Endothelial cell (in vitro differentiated cells): ENCODE data around the gene NAALADL2. TPM values are rescaled to one million over a fixed set of nuclear protein-coding genes. Genes with fewer than 3 reads are reported as not detected.
"Not testable (repeated sequence)": the region's sequence is repeated elsewhere in the genome, so short reads cannot be mapped to it uniquely, and the experiment has no call there.

Experiments used
- DNase-seq: peaks from one replicate; pipeline ENCODE4 v3.0.0; 2021; ENCODE audit warnings: low spot score
- H3K27ac Mint-ChIP-seq: one replicate; pipeline ENCODE4 v1.8.0; 2021; ENCODE audit warnings: mixed read lengths, inconsistent platforms; ENCODE audit not compliant: unreplicated experiment
- H3K27me3 Mint-ChIP-seq: one replicate; pipeline ENCODE4 v1.8.0; 2021; ENCODE audit warnings: mild to moderate bottlenecking, moderate library complexity, mixed read lengths, inconsistent platforms; ENCODE audit not compliant: unreplicated experiment
- H3K36me3 Mint-ChIP-seq: one replicate; pipeline ENCODE4 v1.8.0; 2021; ENCODE audit warnings: mild to moderate bottlenecking, low read depth, mixed read lengths, inconsistent platforms; ENCODE audit not compliant: unreplicated experiment
- H3K4me1 Mint-ChIP-seq: one replicate; pipeline ENCODE4 v1.8.0; 2021; ENCODE audit warnings: mild to moderate bottlenecking, mixed read lengths, inconsistent platforms; ENCODE audit not compliant: unreplicated experiment
- H3K4me3 Mint-ChIP-seq: one replicate; pipeline ENCODE4 v1.8.0; 2021; ENCODE audit warnings: mild to moderate bottlenecking, mixed read lengths, inconsistent platforms; ENCODE audit not compliant: unreplicated experiment
- H3K9me3 Mint-ChIP-seq: one replicate; pipeline ENCODE4 v1.8.0; 2021; ENCODE audit warnings: mixed read lengths, inconsistent platforms; ENCODE audit not compliant: unreplicated experiment
- total RNA-seq: library from RNA; stranded (reverse); fragmentation: NEBNext Ultra II Directional; extraction: Animal tissue kit (Norgen Biotek cat#: 25700); gene quantifications from one replicate; pipeline ENCODE4 v1.2.1, GENCODE V29; 2021; ENCODE audit not compliant: unreplicated experiment
- TF ChIP-seq, protein P1 (sequence below): fragments of 200-600 bp; sonication (generic); IDR thresholded peaks from one replicate; pipeline ENCODE4 v1.5.0; 2021; ENCODE audit warnings: antibody characterized with exemption; ENCODE audit not compliant: unreplicated experiment

NAALADL2 gene
- total RNA-seq, 1 donor from 2014 or later = 3.5 TPM

DNA sequence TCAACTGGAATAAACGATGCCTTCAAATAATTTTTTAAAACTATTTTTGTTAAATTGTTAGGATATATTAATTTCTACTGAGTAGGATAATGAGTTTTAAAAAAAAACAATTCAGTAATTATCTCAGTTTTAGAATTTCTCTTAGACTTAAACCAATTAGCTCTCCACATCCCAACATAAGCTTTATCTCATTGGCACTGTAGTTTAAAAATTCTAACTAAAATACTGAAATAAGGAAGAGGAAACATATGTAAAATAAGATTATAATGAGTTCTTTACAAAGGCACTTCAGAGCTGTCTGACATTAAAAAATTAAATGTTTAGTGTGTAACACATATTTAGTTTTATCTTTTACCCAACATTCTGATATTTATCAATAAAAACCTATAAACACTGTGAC, 558.3 kb downstream of the NAALADL2 start:
- no peak overlapping the region for H3K4me3 Mint-ChIP-seq
- peaks cover 2% of the 10 kb centered on the region for H3K4me1 Mint-ChIP-seq
- H3K9me3 Mint-ChIP-seq = no peaks in the 10 kb centered on the region
- DNase-seq = no peak
- TF ChIP-seq, protein P1, sequence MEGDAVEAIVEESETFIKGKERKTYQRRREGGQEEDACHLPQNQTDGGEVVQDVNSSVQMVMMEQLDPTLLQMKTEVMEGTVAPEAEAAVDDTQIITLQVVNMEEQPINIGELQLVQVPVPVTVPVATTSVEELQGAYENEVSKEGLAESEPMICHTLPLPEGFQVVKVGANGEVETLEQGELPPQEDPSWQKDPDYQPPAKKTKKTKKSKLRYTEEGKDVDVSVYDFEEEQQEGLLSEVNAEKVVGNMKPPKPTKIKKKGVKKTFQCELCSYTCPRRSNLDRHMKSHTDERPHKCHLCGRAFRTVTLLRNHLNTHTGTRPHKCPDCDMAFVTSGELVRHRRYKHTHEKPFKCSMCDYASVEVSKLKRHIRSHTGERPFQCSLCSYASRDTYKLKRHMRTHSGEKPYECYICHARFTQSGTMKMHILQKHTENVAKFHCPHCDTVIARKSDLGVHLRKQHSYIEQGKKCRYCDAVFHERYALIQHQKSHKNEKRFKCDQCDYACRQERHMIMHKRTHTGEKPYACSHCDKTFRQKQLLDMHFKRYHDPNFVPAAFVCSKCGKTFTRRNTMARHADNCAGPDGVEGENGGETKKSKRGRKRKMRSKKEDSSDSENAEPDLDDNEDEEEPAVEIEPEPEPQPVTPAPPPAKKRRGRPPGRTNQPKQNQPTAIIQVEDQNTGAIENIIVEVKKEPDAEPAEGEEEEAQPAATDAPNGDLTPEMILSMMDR = no peak
- H3K36me3 Mint-ChIP-seq = no peaks in the 10 kb centered on the region
- no peak overlapping the region for H3K27ac Mint-ChIP-seq
- no peaks in the 10 kb centered on the region for H3K27me3 Mint-ChIP-seq

DNA sequence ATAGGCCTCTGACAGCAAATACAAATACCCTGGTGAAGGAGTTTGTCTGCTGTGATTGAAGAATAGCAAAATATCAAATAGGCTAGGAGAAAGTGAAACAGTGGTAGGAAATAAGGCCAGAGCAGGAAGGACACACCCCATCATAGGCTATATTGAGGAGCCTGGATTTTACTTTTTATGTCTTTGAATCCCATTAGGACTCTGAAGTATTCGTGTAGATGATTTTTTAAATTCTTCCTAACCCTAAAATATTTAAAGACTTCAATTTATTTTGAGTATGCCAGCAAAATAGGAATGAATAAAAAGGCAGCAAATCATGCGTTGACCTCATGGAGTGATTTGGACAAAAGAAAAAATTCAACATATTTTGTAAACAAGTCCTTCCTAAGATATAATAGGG, 562.8 kb downstream of the NAALADL2 start:
- Mint-ChIP-seq H3K36me3 (no peaks in the 10 kb centered on the region), H3K27ac (no peak overlapping the region), H3K9me3 (no peaks in the 10 kb centered on the region), H3K27me3 (no peaks in the 10 kb centered on the region), H3K4me3 (no peak overlapping the region), H3K4me1 (peaks cover 2% of the 10 kb centered on the region)
- no peak for DNase-seq
- TF ChIP-seq, protein P1 = no peak

DNA sequence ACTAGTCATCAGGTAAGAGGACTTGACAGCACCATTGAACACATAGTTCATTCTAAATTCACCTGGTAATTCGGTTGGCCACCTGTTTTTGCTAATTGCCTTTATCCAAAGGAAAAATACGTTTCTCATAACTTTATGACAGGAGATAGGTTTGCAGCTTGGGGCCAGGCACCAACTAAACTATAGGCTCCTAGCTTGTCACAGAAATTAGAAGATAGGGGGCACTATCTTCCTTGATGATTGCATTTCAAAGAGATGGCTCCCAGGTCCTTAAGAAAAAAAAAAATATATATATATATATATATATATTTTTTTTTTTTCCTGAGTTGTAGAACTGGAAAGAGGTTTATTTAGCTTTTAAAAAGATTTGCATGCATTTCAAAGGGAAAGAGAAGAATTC, 563.6 kb downstream of the NAALADL2 start:
- H3K27me3 Mint-ChIP-seq = no peaks in the 10 kb centered on the region
- H3K4me1 Mint-ChIP-seq = peaks cover 2% of the 10 kb centered on the region
- H3K9me3 Mint-ChIP-seq = no peaks in the 10 kb centered on the region
- H3K27ac Mint-ChIP-seq = no peak overlapping the region
- TF ChIP-seq, protein P1 = no peak
- no peaks in the 10 kb centered on the region for H3K36me3 Mint-ChIP-seq
- no peak for DNase-seq
- no peak overlapping the region for H3K4me3 Mint-ChIP-seq

DNA sequence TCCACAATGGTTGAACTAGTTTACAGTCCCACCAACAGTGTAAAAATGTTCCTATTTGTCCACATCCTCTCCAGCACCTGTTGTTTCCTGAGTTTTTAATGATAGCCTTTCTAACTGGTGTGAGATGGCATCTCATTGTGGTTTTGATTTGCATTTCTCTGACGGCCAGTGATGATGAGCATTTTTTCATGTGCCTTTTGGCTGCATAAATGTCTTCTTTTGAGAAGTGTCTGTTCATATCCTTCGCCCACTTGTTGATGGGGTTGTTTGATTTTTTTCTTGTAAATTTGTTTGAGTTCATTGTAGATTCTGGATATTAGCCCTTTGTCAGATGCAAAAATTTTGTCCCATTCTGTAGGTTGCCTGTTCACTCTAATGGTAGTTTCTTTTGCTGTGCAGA, 564.7 kb downstream of the NAALADL2 start:
- H3K9me3 Mint-ChIP-seq, DNase-seq, H3K4me3 Mint-ChIP-seq, H3K4me1 Mint-ChIP-seq, H3K36me3 Mint-ChIP-seq, H3K27me3 Mint-ChIP-seq, H3K27ac Mint-ChIP-seq: not testable (repeated sequence)

DNA sequence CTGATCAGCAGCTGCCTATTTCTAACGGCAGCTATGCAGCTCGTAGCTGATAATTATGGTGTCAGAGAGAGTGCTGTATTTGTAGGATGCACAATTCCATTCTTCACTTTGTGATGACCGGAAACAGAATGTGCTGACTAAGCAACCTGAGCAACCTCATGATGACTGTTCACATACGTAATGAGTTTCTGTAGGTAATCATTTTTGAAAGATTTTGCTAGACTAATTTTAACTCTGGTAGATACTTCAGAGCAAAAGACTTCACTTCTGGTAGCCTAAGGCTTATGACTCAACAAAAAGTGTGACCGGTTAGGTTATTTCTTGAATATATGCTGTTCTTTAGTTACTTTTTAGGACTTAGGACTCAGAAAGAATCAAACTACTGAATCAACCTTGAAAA, 567.7 kb downstream of the NAALADL2 start:
- no peaks in the 10 kb centered on the region for H3K36me3 Mint-ChIP-seq
- TF ChIP-seq, protein P1 = no peak
- peaks cover under 1% of the 10 kb centered on the region for H3K4me1 Mint-ChIP-seq
- no peaks in the 10 kb centered on the region for H3K9me3 Mint-ChIP-seq
- no peak overlapping the region for H3K27ac Mint-ChIP-seq
- H3K27me3 Mint-ChIP-seq = no peaks in the 10 kb centered on the region
- no peak overlapping the region for H3K4me3 Mint-ChIP-seq
- DNase-seq = no peak

DNA sequence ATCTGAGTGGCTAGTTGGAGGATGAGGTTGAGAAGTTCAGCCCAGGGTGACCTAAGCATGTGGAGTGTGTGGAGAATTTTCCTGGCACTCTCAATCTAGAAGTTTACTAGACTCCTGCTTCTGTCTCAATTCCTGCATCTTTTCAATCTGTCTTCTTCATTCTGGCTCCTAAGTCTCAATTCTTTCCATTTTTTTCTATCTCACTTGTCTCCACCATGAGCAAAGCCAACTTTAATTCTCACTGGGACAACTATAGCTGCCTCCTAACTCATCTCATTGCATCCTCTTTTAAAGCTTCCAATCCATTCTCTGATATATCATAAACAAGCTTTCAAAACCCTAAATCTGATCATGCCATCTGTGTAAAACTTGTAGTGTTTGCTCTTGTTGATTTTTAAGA, 569.3 kb downstream of the NAALADL2 start:
- Mint-ChIP-seq H3K27ac (no peak overlapping the region), H3K27me3 (no peaks in the 10 kb centered on the region), H3K4me1 (no peaks in the 10 kb centered on the region)

More for the DNA sequence above, 569.3 kb downstream of the NAALADL2 start:
- no peaks in the 10 kb centered on the region for H3K9me3 Mint-ChIP-seq
- no peaks in the 10 kb centered on the region for H3K36me3 Mint-ChIP-seq
- H3K4me3 Mint-ChIP-seq = no peak overlapping the region
- DNase-seq = no peak
- TF ChIP-seq, protein P1 = no peak
